Sciatic nerve (tissue), 2 donors: ENCODE measurements around the gene LAMA4. TPM values are rescaled to one million over a fixed set of nuclear protein-coding genes. Genes with fewer than 3 reads are reported as not detected.

Source experiments
- ATAC-seq: fragments of 200-7000 bp; cut with Tn5 transposase; one replicate; pipeline ENCODE4 v1.9.1; 2020; ENCODE audit warnings: mild to moderate bottlenecking, moderate library complexity
- DNase-seq: peaks from one replicate; pipeline ENCODE4 v3.0.0-alpha.2; 2020; ENCODE audit warnings: low spot score
- intact Hi-C: fragments of 100-400 bp; cut with DNase I; formaldehyde crosslinking; loops from one replicate; pipeline ENCODE4 v1.14.2; 2022
- total RNA-seq: library from RNA; stranded (reverse); fragmentation: NEBNext Ultra II Directional; extraction: Animal tissue kit (Norgen Biotek cat#: 25700); gene quantifications from one replicate; pipeline ENCODE4 v1.2.1, GENCODE V29; 2021
- donor health status: DM: no; HTN: no; CAD: no.
- donor health status: DM: no; HTN: no; CAD: no.

The LAMA4 gene
- total RNA-seq, 1 donor from 2014 or later: 332 TPM

GRCh38 chr6:112251171-112251875, 3.0 kb downstream of the LAMA4 start:
- intact Hi-C loops: loop anchor here (10.0 kb wide), 1 partner anchor 77 kb away; no protein-coding TSS in a partner anchor
- DNase-seq (peak; percentile 74), ATAC-seq (peak; percentile 83)

- intact Hi-C loops: no loop called here
- no peak for ATAC-seq
- DNase-seq: no peak
These were observed 4.9 kb downstream of the LAMA4 start for GRCh38 chr6:112249489-112249888.

GRCh38 chr6:112247275-112247674, 7.1 kb downstream of the LAMA4 start:
- ATAC-seq (no peak), DNase-seq (no peak)
- intact Hi-C loops: no loop called here

GRCh38 chr6:112245511-112246203, 8.7 kb downstream of the LAMA4 start:
- no peak for DNase-seq
- intact Hi-C loops: no loop called here
- ATAC-seq: peak; percentile 56

- DNase-seq (no peak), ATAC-seq (peak; percentile 25)
These were observed 10.2 kb downstream of the LAMA4 start for GRCh38 chr6:112243861-112244827.

GRCh38 chr6:112241820-112242429, 12.4 kb downstream of the LAMA4 start:
- DNase-seq (no peak), ATAC-seq (no peak)
- intact Hi-C loops: no loop called here

More at GRCh38 chr6:112243861-112244827, 10.2 kb downstream of the LAMA4 start:
- intact Hi-C loops: no loop called here

- ATAC-seq: peak; percentile 78
These were observed 16.8 kb downstream of the LAMA4 start for GRCh38 chr6:112237595-112237994.

GRCh38 chr6:112237066-112237465, 17.3 kb downstream of the LAMA4 start:
- intact Hi-C loops: no loop called here
- DNase-seq (no peak), ATAC-seq (peak; percentile 59)

More at GRCh38 chr6:112237595-112237994, 16.8 kb downstream of the LAMA4 start:
- intact Hi-C loops: no loop called here
- DNase-seq: peak; percentile 82

GRCh38 chr6:112235956-112236355, 18.4 kb downstream of the LAMA4 start:
- ATAC-seq (no peak), DNase-seq (no peak)
- intact Hi-C loops: no loop called here

GRCh38 chr6:112234601-112235000, 19.8 kb downstream of the LAMA4 start:
- ATAC-seq: no peak
- intact Hi-C loops: no loop called here
- no peak for DNase-seq

- DNase-seq: no peak
- intact Hi-C loops: no loop called here
These were observed 20.5 kb downstream of the LAMA4 start for GRCh38 chr6:112233847-112234246.

GRCh38 chr6:112232845-112233256, 21.5 kb downstream of the LAMA4 start:
- peak; percentile 59 for ATAC-seq
- DNase-seq: peak; percentile 64
- intact Hi-C loops: no loop called here

More at GRCh38 chr6:112233847-112234246, 20.5 kb downstream of the LAMA4 start:
- ATAC-seq: peak; percentile 29

GRCh38 chr6:112231594-112232060, 22.7 kb downstream of the LAMA4 start:
- ATAC-seq (no peak), DNase-seq (no peak)
- intact Hi-C loops: no loop called here

- intact Hi-C loops: no loop called here
- no peak for ATAC-seq
These were observed 23.2 kb downstream of the LAMA4 start for GRCh38 chr6:112231164-112231563.

GRCh38 chr6:112228480-112229332, 25.7 kb downstream of the LAMA4 start:
- DNase-seq (no peak), ATAC-seq (no peak)
- intact Hi-C loops: no loop called here

More at GRCh38 chr6:112231164-112231563, 23.2 kb downstream of the LAMA4 start:
- no peak for DNase-seq

- ATAC-seq (peak; percentile 72), DNase-seq (no peak)
- intact Hi-C loops: no loop called here
These were observed 26.4 kb downstream of the LAMA4 start for GRCh38 chr6:112227992-112228391.

- ATAC-seq: no peak
- no peak for DNase-seq
- intact Hi-C loops: no loop called here
These were observed 27.0 kb downstream of the LAMA4 start for GRCh38 chr6:112227411-112227810.

GRCh38 chr6:112225691-112226090, 28.7 kb downstream of the LAMA4 start:
- intact Hi-C loops: no loop called here
- ATAC-seq (no peak), DNase-seq (no peak)
